ENCODE data around the gene TIAM1. TPM values are rescaled to one million over a fixed set of nuclear protein-coding genes. Genes with fewer than 3 reads are reported as not detected.

Gene TIAM1
- total RNA-seq, 4 donors from 2014 or later, result 85.1 to 114 (median 99.6) TPM

DNA sequence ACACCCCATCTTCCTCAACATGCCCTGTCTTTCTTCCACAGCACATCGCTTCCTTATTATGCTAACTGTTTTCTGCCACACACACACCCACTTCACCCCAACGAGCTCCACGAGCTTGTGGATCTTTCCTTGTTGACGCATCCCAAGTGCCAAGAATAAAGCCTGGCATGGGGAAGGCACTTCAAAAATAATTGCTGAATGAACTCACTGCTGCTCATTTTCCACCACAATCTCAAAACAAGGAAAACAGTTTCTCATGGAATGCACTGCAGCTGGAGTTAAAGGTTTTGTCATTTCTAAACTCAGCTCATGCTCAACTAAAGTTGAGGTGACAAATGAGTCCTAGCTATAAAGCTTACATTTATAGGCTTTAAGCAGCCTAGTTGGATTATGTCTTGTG is 86.0 kb downstream of the TIAM1 start:
- no peak for DNase-seq (ENCODE audit: low spot score in 2 of 2)
- H3K4me3 ChIP-seq (ENCODE audit: low read depth, poor library complexity, severe bottlenecking), result no peak overlapping the region
- no peak for TF ChIP-seq POLR2A (IDR thresholded peaks at IDR 0.05)
- TF ChIP-seq, protein P1, sequence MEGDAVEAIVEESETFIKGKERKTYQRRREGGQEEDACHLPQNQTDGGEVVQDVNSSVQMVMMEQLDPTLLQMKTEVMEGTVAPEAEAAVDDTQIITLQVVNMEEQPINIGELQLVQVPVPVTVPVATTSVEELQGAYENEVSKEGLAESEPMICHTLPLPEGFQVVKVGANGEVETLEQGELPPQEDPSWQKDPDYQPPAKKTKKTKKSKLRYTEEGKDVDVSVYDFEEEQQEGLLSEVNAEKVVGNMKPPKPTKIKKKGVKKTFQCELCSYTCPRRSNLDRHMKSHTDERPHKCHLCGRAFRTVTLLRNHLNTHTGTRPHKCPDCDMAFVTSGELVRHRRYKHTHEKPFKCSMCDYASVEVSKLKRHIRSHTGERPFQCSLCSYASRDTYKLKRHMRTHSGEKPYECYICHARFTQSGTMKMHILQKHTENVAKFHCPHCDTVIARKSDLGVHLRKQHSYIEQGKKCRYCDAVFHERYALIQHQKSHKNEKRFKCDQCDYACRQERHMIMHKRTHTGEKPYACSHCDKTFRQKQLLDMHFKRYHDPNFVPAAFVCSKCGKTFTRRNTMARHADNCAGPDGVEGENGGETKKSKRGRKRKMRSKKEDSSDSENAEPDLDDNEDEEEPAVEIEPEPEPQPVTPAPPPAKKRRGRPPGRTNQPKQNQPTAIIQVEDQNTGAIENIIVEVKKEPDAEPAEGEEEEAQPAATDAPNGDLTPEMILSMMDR (IDR thresholded peaks at IDR 0.05), result no peak
- intact Hi-C loops (cut with DNase I; ENCODE audit: low total_unique reads), result no loop called here
- 57 to 70% methylated on average over 4 of the region's 4 CpGs for WGBS, 2 donors

DNA sequence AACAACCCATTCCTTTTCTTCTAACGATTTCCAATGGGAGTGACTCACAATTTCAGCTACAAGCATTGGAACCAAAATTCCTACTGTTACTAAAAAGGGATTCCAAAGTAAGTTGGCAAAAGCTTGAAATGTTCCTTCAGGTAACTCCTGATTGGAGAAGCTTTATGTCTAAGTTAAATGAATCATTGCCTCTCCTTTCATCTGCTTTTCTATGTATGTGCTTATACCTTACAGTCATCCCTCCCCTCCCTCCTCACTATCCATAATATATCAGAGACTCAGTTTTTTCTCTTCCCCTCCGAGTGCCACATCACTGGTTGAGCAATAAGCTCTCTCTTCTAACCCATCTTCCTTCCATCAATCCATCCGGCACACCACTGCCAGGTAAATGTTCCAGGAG is 86.8 kb downstream of the TIAM1 start:
- 56 to 58% methylated on average over 3 of the region's 3 CpGs for WGBS, 2 donors
- no peak for TF ChIP-seq POLR2A (IDR thresholded peaks at IDR 0.05)
- TF ChIP-seq, protein P1 (IDR thresholded peaks at IDR 0.05), result no peak
- no peak overlapping the region for H3K4me3 ChIP-seq (ENCODE audit: low read depth, poor library complexity, severe bottlenecking)
- intact Hi-C loops (cut with DNase I; ENCODE audit: low total_unique reads), result no loop called here
- DNase-seq (ENCODE audit: low spot score in 2 of 2), result no peak

DNA sequence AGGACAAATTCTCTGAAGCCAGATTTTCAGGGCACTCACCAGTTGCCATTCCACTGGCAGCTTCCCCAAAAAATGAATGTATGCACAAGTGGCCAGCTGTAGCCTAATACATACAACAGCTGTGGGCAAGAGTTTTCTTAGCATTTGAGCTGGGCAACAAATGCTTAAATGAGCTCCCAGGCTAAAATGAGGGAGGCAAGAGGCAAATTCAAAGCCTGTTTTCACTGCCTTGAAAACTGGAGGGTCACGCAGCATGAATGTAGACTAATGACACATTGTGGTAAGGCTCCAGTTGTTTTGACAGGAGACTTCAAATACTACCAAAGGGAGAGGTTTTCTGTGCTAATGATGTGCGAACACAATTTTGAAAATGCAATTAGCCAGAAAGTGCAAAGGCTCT is 88.2 kb downstream of the TIAM1 start:
- WGBS, 2 donors, result 88 to 95% methylated on average over 2 of the region's 2 CpGs
- no peak overlapping the region for H3K4me3 ChIP-seq (ENCODE audit: low read depth, poor library complexity, severe bottlenecking)
- intact Hi-C loops (cut with DNase I; ENCODE audit: low total_unique reads), result no loop called here
- DNase-seq (ENCODE audit: low spot score in 2 of 2), result no peak
- TF ChIP-seq POLR2A (IDR thresholded peaks at IDR 0.05), result no peak
- TF ChIP-seq, protein P1 (IDR thresholded peaks at IDR 0.05), result no peak

DNA sequence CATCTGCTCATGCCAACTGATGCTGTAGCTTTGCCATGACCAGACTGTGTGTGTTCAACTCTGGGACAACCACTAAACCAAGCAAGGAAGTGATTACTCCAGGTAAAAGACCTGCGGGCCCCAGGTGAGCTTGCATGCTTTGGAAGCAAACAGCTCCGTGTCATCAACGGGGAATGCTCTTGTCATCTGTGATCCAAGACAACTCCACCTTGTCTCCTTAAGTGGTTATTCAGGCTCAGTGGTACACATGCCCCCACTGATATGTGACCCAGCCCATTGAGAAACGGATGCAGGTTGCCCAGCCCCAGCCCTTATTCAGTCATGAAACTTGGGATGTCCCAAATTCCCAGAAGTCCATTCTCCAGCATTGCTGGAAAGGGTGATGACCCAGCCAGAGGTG is 89.0 kb downstream of the TIAM1 start:
- DNase-seq (ENCODE audit: low spot score in 2 of 2), result no peak
- 85 to 87% methylated on average over 4 of the region's 4 CpGs for WGBS, 2 donors
- intact Hi-C loops (cut with DNase I; ENCODE audit: low total_unique reads), result no loop called here
- H3K4me3 ChIP-seq (ENCODE audit: low read depth, poor library complexity, severe bottlenecking), result no peak overlapping the region
- TF ChIP-seq, protein P1 (IDR thresholded peaks at IDR 0.05), result no peak
- TF ChIP-seq POLR2A (IDR thresholded peaks at IDR 0.05), result no peak

DNA sequence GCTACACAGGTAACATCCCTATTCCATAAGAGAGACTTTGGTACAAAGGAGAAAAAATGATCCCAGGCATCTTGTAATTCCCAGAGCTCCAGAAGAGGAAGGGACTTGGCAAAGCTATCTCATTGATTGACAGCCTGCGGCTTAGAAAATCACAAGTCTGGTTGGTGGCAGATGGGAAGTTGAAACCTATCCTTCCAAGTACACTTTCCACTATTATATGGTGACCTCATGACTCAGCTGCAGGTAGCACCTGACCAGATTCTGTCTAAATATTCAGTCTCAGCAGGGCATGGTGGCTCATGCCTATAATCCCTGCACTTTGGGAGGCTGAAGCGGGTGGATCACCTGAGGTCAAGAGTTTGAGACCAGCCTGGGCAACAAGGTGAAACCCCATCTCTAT is 89.9 kb downstream of the TIAM1 start:
- no peak for DNase-seq (ENCODE audit: low spot score in 2 of 2)
- TF ChIP-seq, protein P1 (IDR thresholded peaks at IDR 0.05), result no peak
- no peak for TF ChIP-seq POLR2A (IDR thresholded peaks at IDR 0.05)
- WGBS, 2 donors, result 96% methylated on average over 2 of the region's 2 CpGs
- H3K4me3 ChIP-seq (ENCODE audit: low read depth, poor library complexity, severe bottlenecking), result no peak overlapping the region
- intact Hi-C loops (cut with DNase I; ENCODE audit: low total_unique reads), result no loop called here

DNA sequence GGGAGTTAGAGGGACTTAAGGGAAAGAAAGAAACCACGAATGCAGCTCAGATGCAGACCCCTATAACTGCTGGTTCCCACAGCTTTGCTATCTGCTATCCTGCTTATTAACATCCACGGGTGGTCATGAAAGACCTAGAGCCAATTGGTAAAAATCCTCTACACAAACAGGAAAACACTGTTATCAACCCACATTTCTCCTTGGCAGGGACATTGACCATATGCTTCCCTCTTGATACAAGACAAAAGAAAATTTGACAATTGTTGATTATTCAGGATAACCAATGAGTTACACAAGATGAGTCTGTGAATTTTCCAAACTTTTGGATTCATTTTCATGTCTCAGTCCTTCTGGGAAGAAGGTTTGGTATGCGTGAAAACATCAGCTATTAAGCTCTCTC is 90.4 kb downstream of the TIAM1 start:
- no peak for DNase-seq (ENCODE audit: low spot score in 2 of 2)
- TF ChIP-seq POLR2A (IDR thresholded peaks at IDR 0.05), result no peak
- TF ChIP-seq, protein P1 (IDR thresholded peaks at IDR 0.05), result no peak
- no peak overlapping the region for H3K4me3 ChIP-seq (ENCODE audit: low read depth, poor library complexity, severe bottlenecking)
- WGBS, 2 donors, result 77 to 80% methylated on average over 3 of the region's 3 CpGs
- intact Hi-C loops (cut with DNase I; ENCODE audit: low total_unique reads), result no loop called here

Data from lower leg skin (tissue), 4 donors.